ENCODE data around the gene ADAM12.

Gene ADAM12

GRCh38 chr10:126398924-126399323 lies 10.6 kb upstream of the ADAM12 start:
- ChIA-PET POLR2A (no interaction called here), CTCF (no interaction called here)
- no peak for DNase-seq (ENCODE audit: low read depth, low spot score)
- no peak overlapping the region for H3K4me3 ChIP-seq (ENCODE audit: low read depth, low read length)
- TF ChIP-seq CTCF (IDR thresholded peaks at IDR 0.05; ENCODE audit: insufficient read depth, low read length, missing control alignments): no peak

GRCh38 chr10:126398383-126398743 lies 10.1 kb upstream of the ADAM12 start:
- DNase-seq (ENCODE audit: low read depth, low spot score): no peak
- POLR2A ChIA-PET: no interaction called here
- no peak overlapping the region for H3K4me3 ChIP-seq (ENCODE audit: low read depth, low read length)
- no peak for TF ChIP-seq CTCF (IDR thresholded peaks at IDR 0.05; ENCODE audit: insufficient read depth, low read length, missing control alignments)
- CTCF ChIA-PET: no interaction called here

- POLR2A ChIA-PET: no interaction called here
- TF ChIP-seq CTCF (IDR thresholded peaks at IDR 0.05; ENCODE audit: insufficient read depth, low read length, missing control alignments): no peak
- no peak overlapping the region for H3K4me3 ChIP-seq (ENCODE audit: low read depth, low read length)
Observed at GRCh38 chr10:126397640-126398382, 9.5 kb upstream of the ADAM12 start.

DNA sequence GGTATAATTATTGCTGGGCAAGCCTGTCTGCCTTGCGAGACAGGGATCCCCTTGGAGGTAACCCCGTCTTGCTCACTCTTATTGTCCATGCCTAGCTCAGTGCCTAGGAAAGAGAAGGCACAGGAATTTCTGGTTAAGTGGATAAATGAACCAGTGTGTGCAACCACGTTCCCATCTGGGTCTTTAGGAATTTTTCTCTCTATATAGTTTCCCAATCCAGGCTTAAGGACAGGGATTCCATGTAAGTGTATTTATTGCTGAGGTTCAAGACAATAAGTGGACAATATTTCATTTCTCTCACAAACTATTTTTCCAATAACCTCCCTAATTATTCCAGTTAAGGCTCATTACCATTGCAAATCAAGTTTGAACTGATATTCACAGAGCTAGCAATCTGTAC lies 8.9 kb upstream of the ADAM12 start:
- POLR2A ChIA-PET: no interaction called here
- TF ChIP-seq CTCF (IDR thresholded peaks at IDR 0.05; ENCODE audit: insufficient read depth, low read length, missing control alignments): no peak
- H3K4me3 ChIP-seq (ENCODE audit: low read depth, low read length): no peak overlapping the region
- CTCF ChIA-PET: interaction anchor here (1.0 kb wide), 1 partner anchor 8 kb away, joined by 3 read pairs; no protein-coding TSS in a partner anchor
- no peak for DNase-seq (ENCODE audit: low read depth, low spot score)

More at GRCh38 chr10:126397640-126398382, 9.5 kb upstream of the ADAM12 start:
- DNase-seq (ENCODE audit: low read depth, low spot score): peak; percentile 97
- CTCF ChIA-PET: interaction anchor here (1.0 kb wide), 1 partner anchor 9 kb away, joined by 3 read pairs; no protein-coding TSS in a partner anchor

DNA sequence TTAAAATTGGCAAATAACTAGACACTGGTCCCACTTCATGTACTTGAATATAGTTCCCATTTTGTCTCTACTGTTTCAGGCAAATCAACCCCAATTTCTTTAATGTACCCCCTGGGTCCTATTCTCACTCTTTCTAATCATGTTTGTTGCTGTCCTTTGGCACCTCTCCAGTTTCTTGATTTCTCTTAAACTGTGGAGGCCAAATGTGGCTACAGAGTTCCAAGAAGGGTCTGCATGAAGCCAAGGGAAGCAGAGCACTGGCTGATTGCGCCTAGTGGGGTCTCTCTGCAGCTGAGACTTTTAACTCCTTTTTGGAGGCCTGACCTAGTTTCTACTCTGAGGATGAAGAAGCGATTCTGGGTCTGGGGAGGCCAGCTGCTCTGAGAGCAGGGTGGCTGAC lies 6.7 kb upstream of the ADAM12 start:
- ChIA-PET POLR2A (no interaction called here), CTCF (interaction anchor here (1.0 to 3.3 kb wide), 3 partner anchors 8 to 297 kb away, joined by 3 to 10 read pairs (median 4); no protein-coding TSS in a partner anchor)
- H3K4me3 ChIP-seq (ENCODE audit: low read depth, low read length): no peak overlapping the region
- no peak for TF ChIP-seq CTCF (IDR thresholded peaks at IDR 0.05; ENCODE audit: insufficient read depth, low read length, missing control alignments)
- no peak for DNase-seq (ENCODE audit: low read depth, low spot score)

DNA sequence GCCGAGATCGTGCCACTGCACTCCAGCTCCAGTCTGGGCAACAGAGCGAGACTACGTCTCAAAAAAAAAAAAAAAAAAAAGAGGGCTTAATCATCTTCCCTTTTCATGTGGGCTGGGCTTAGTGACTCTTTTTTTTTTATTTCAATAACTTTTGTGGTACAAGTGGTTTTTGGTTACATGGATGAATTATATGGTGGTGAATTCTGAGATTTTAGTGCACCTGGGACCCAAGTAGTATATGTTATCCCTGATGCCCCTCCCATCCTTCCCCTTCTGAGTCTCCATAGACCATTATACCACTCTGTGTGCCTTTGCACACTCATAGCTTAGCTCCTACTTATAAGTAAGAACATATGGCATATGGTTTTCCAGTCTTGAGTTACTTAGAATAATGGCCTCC lies 4.8 kb upstream of the ADAM12 start:
- ChIA-PET POLR2A (no interaction called here), CTCF (interaction anchor here (0.9 to 3.3 kb wide), 4 partner anchors 9 to 113 kb away, joined by 3 to 10 read pairs (median 4); no protein-coding TSS in a partner anchor)
- no peak overlapping the region for H3K4me3 ChIP-seq (ENCODE audit: low read depth, low read length)
- DNase-seq (ENCODE audit: low read depth, low spot score): no peak
- no peak for TF ChIP-seq CTCF (IDR thresholded peaks at IDR 0.05; ENCODE audit: insufficient read depth, low read length, missing control alignments)

Measured in AG04449 (cell line).